HG03064 (cell line): ENCODE data around the gene ZBTB34.
A peak's percentile ranks its signal among the peaks of the same experiment; 100 is the strongest.

ENCODE experiments used
- ATAC-seq: cut with Tn5 transposase; IDR thresholded peaks from one replicate; pipeline ENCODE4 v1.9.1; 2021; ENCODE audit warnings: low read depth; ENCODE audit not compliant: unreplicated experiment

The ZBTB34 gene

GRCh38 chr9:126842220-126842842 lies 18.1 kb upstream of the ZBTB34 start:
- ATAC-seq = no peak

GRCh38 chr9:126842977-126843799 lies 17.3 kb upstream of the ZBTB34 start:
- ATAC-seq = no peak

GRCh38 chr9:126844085-126844484 lies 16.4 kb upstream of the ZBTB34 start:
- no peak for ATAC-seq

DNA sequence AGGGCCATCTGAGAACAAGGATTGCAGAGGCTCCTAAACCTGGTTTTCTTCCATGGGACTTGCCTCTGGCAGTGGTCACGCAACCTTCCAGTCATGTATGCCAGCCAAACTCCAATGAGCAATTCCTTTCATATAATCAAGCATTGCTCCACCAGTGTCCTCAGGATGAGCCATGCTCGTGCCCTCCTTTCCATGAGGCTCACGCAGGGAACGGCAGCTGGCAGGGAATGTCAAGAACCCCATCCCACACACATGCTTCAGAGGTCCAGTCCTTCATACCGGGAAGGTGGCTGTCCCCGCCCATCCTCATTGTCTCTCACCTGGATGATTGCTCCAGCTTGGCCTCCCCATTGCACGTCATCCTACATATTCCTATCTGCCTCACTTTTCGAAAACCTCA lies 13.4 kb upstream of the ZBTB34 start:
- no peak for ATAC-seq

- no peak for ATAC-seq
Observed at GRCh38 chr9:126849591-126850225, 10.7 kb upstream of the ZBTB34 start.

- no peak for ATAC-seq
Observed at GRCh38 chr9:126851286-126851880, 9.1 kb upstream of the ZBTB34 start.

- ATAC-seq = no peak
Observed at GRCh38 chr9:126852086-126852688, 8.3 kb upstream of the ZBTB34 start.

DNA sequence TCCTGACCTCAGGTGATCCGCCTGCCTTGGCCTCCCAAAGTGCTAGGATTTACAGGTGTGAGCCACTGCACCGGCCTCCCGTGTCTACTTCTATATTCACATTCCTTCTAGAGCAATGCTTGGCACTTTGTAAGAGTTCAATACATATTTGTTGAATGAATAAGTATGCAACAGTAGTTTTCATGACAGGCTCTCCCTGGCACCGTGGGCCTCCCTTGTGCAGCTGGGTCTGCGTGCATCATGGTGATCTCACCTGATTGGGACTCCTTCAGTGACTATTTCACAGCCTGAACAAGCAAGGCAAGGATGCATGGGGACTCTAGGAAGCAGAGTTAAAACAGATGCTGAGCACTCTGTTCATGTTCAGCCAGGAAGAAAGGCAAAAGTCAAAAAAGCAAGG lies 6.8 kb upstream of the ZBTB34 start:
- ATAC-seq = no peak

GRCh38 chr9:126854734-126855133 lies 5.7 kb upstream of the ZBTB34 start:
- ATAC-seq = no peak

DNA sequence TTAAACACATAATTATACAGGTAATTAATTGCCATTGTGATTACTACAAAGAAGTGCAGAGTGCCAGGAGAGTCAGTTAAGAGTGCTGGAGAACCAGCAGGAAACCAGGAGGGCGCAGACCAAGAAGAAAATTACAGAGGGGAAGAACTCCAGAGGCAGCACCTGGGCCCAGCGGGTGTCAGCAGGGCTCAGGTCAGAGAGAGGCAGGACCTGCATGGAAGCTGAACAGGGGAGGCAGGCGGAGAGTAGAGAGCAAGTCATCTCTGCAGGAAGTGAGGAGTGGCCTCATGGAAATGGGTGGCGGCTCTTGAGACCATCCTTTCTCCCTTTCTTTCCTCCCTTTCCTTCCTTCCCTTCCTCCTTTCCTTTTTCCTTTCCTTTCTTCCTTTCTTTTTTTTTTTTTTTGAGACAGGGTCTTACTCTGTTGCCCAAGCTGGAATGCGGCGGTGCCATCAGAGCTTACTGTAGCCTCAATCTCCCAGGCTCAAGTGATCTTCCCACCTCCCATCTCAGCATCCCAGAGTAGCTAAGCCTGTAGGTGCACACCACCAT lies 4.0 kb upstream of the ZBTB34 start:
- no peak for ATAC-seq

DNA sequence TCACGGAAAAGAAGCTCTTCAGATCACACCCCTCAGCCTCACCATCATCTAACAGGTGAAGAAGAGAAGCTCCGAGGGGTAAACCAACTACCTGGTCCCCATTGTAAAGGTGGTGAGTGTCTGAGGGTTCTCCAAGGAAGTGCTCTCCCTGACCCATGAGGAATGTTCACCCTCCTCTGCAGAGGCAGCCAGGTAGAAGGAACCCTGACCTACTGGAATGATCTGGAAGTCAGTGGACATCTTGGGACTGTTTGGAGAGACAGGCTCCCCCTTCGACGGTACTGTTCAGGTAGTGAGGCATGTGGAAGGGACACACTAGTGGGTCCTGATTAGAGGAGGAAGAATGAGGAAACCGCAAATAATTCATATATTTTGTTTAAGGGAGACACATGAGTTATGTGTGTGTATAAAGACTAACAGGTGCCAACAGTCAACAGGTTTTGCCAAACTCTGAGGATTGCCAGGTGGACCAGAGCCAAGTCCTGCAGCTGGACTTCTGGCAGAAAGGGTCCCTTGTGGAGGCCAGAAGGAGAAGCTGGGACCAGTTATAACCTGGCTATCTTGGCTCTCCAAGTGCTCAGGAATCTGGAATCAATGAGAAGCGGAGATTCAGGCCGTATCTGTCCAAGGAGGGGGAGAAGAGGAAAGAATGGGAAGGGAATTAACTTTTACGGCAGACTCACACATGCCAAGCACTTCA lies 3.0 kb upstream of the ZBTB34 start:
- no peak for ATAC-seq

GRCh38 chr9:126859111-126859510 lies 1.3 kb upstream of the ZBTB34 start:
- no peak for ATAC-seq

- peak; percentile 16 for ATAC-seq
Observed at GRCh38 chr9:126860757-126861466, 473 bp downstream of the ZBTB34 start.

GRCh38 chr9:126861707-126862103 lies 1.3 kb downstream of the ZBTB34 start:
- ATAC-seq = no peak

GRCh38 chr9:126862104-126862761 lies 1.8 kb downstream of the ZBTB34 start:
- ATAC-seq = no peak

DNA sequence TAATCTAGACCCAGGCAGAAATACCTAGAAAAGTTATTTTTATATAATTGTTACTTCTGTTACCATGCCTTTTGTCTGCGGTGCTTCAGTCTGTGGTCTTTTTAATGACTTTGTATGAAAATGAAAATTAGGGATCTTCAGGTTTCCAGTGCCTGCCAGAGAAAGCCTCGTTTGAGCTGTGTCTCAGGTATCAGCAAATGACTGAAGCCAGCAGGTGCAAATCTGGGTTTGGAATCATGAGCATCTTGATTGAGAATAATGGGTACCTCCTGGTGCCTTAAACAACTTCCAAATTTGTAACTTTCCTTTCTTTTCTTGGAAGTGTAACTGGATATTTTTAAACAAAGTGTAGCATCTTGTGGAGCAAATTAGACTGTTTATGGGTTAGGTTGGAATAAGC lies 4.3 kb downstream of the ZBTB34 start:
- no peak for ATAC-seq

- ATAC-seq = no peak
Observed at GRCh38 chr9:126869368-126869767, 8.9 kb downstream of the ZBTB34 start.

DNA sequence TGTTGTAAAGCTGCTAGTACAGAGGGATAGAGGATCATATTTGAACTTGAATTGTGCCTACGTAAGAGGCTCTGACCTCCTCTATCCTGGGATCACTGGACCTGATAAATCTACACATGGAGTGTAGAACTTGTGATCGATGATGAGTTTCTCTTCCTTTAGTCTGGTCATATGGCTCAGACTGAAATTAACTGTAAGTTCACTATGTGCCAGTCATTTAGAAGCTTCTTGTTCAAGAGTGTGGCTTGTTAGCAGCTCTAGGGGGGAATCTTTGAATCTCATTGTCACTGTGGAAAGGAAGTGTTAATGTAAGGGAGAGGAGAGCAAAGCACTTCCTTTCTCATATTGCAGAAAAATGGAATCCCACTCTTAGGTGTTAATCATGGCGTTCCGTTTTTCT lies 12.1 kb downstream of the ZBTB34 start:
- no peak for ATAC-seq
